HG02759 (cell line): Measurements from ENCODE around the gene ARL11.
A peak's percentile ranks its signal among the peaks of the same experiment; 100 is the strongest.
"Not testable (repeated sequence)": the region's sequence is repeated elsewhere in the genome, so short reads cannot be mapped to it uniquely, and the experiment has no call there.

Source experiments
- ATAC-seq: cut with Tn5 transposase; IDR thresholded peaks from one replicate; pipeline ENCODE4 v1.9.1; 2021; ENCODE audit warnings: mild to moderate bottlenecking, moderate library complexity; ENCODE audit not compliant: unreplicated experiment

The ARL11 gene

DNA sequence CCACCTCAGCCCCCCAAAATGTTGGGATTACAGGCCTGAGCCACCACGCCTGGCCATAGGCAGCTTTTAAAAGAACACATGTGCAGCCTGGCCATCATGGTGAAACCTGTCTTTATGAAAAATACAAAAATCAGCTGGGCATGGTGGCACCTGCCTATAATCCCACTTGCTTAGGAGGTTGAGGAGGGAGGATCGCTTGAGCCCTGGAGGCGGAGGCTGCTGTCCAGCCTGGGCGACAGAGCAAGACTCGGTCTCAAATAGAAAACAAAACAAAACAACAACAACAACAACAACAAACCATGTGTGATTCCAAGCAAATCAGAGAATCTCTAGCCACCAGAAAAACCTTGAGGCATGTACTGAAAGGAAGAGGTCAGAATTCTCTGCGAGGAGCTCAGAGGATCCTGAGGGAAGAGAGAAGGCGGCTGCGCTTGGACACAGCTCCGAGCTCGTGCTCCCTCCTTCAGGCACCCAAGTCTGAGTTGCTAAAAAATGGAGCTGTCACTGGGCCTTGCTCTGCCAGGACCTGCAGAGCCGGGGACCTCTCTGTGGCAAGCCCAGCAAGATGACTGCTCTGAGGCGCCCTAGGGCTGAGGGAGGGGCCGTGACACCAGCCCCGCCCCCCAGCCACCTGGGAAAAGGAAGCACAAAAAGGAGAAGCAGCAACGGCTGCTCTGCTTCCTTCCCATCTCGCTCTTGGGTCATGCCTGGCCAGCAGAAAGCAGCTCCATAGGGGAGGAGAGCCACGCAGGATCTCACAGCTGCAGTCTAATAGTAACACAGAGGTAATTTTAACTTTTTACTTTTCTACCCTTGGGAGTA is at the start of gene ARL11:
ARL11 (plus strand) TSS at position 677 of the 822 bp plus-strand sequence. CDS start 1,941 bp downstream, outside the sequence.
- ATAC-seq, result peak; percentile 97

DNA sequence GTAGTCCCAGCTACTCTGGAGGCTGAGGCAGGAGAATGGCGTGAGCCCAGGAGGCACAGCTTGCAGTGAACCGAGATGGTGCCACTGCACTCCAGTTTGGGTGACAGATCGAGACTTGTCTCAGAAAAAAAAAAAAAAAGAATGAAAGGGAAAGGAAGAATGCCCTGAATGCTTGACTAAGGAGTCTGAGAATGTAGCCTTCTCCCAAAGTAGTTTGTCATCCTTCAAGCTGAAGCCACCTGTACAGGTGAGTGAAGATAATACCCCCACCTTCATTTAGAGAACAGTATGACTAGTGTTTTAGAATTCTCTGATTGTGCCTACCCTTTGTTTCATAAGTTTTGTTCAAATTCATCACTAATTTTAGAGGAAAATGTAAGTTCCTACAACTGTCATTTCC is 48.8 kb upstream of the ARL11 start:
- no peak for ATAC-seq

DNA sequence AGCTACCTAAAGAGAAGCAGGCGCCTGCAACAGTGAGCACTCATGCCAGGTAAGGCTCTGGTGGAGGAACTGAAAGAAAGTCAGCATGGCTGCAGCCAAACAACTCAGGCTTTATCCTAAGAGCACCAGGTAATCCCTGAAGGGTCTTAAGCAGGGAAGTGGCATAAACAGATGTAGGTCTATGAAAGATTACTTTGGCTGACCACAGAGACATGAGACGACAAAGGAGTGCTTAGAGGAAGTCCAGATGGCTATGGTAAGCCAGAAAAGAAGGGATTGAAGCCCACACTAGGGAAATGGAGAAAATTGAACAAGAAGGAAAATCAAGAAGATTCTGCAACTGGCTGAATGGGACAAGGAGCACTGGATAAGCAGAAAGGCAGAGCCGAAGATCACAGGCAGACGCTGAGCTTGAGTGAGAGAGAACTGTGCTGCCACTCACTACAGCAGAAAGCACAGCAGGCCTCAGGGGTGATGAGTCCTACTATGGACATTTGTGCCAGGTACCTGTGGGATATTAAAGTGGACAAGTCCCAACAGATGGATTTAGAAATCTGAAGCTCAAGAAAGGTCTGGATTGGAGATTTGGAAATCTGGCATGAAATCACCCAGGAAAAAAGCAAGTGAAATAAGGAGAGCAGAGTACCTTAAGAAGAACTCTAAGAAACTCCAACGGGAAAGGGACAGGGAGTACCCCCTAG is 47.2 kb upstream of the ARL11 start:
- no peak for ATAC-seq

DNA sequence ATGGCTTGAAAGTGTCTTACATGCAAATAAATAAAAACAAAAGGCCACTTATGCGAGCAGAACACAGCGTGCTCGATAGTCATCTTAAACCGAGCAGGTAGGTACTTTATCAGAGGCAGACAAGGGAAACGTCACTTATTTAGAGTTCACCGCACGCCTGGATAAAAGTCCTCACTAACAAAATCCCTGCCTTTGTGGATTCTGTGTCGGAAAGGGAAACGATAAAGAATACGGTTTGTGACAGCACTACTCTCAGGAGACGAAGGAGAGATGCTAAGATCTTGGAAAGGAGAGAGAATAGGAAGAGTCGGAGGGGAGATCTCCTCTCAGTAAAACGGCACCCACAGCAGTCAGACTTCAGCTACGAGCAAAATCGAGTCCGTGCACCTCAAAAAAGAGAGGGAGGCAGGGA is 43.5 kb upstream of the ARL11 start:
- ATAC-seq, result peak; percentile 10

DNA sequence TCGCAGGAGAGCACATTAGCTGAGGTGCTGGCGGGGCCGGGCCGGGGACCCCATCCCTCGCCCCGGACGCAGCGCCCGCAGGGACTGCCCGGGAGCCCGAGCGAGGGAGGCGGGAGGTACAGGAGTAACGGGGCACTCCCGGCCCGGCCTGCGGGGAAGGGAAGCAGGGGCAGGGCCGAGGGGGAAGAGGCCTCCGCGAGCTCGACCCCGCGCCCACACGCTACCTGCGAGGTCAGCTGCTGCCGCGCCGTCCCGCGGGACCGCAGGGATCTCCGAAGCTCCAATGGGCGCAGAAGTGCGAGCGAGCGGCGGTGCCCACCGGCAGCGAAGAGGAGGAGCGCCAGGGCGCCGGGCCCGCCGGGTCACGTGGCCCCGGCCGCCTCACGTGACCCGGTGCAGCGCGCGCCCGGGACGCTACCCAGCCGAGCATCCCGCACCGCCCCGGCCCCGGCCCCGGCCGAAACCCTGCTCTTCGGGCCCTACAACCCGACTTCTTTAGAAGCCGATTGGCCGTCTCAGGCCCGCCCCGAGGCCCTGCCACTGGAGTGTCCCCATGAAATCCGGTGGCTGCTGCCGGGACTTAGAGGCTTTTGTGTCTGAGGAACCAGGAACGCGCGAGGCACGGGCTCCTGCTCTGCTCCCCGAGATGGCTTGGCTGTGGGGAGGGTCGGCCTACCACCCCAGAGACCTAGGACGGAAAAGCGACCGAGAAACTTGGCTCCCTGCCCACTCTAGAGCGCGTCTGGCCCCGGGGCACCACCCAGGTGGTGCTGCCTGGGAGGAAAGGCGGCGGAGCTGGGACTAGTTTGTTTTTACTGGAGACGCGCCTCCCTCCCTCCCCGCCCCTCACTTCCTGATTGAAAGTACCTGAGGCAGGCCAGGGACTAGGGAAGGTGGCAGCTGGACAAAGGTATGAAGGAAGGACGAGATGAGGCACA is 42.8 kb upstream of the ARL11 start, which contains the start of gene RCBTB1:
RCBTB1 (minus strand) TSS at position 339 of the 938 bp plus-strand sequence. CDS start 18,279 bp downstream, outside the sequence.
- peak; percentile 95 for ATAC-seq

DNA sequence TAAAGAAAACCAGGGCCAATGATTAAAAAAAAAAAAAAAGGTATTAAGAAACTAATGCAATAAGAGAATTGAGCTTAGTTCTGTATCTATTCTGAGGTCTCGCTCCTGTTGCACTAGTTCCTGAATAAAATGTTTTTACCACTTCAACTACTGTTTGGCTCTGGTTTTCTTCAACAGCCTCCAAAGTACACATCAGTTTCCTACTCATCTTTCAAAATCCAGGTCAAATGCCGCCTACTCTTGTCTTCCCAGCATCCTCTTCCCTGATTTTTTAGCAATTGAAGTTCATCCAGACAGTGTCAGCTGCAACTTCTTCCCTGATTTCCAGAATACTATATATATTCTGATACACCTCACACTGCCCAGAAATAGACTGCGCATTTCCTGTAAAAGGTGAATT is 41.6 kb upstream of the ARL11 start:
- ATAC-seq, result no peak

DNA sequence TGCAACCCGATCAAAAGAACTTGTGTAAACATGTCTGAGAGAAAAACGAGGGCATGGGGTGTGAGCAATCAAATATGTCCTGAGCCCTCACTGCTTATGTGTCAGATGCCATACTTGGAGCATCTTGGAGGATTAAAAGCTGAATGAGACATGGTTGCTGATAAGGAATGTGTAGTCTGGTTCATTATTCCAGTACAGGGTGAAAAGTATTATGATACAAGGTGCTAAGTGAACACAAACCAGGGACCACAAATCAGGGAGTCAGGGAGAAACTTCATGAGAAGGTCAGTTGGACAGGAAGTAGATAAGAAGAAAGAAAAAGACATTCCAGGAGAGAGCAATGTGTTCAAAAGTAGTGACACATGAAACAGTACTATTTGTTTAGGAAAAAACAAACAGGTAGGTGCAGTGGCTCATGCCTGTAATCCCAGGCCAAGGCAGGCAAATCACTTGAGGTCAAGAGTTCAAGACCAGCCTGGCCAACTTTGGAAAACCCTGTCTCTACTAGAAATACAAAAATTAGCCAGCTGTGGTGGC is 40.9 kb upstream of the ARL11 start:
- no peak for ATAC-seq

DNA sequence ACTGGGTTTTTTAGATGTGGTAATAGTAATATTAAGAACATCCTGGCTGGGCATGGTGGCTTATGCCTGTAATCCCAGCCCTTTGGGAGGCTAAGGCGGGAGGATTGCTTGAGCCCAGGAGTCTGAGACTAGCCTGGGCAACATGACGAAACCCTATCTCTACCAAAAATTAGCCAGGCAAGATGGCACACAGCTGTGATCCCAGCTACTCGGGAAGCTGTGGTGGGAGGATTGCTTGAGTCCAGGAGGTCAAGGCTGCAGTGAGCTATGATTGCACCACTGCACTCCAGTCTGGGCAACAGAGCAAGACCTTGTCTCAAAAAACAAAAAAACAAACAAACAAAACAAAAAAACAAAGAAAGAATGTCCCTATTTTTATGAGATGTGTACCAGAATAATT is 37.6 kb upstream of the ARL11 start:
- not testable (repeated sequence) for ATAC-seq

DNA sequence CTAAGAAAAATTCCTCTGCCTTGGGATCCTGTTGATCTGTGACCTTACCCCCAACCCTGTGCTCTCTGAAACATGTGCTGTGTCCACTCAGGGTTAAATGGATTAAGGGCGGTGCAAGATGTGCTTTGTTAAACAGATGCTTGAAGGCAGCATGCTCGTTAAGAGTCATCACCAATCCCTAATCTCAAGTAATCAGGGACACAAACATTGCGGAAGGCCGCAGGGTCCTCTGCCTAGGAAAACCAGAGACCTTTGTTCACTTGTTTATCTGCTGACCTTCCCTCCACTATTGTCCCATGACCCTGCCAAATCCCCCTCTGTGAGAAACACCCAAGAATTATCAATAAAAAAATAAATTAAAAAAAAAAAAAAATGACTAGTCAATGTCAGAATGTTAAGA is 34.4 kb upstream of the ARL11 start:
- ATAC-seq, result not testable (repeated sequence)

DNA sequence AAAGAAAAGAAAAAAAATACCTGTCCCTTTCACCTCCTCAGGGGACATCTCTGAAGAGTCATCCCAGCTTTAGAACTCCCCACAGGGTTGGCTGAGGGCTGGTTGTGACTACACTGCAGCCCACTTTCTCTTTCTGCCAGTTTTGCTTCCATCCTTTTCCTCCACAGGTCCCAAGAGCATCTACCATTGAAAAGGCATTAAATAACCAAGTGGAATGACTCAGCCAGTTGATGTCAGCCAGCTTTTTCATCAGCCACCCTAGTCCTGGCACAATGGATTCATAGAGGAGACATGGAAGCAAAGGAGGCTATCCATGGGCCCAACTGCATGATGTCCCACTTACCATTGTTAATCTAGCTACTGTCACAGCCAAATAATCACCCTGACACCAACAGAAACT is 33.7 kb upstream of the ARL11 start:
- ATAC-seq, result no peak

DNA sequence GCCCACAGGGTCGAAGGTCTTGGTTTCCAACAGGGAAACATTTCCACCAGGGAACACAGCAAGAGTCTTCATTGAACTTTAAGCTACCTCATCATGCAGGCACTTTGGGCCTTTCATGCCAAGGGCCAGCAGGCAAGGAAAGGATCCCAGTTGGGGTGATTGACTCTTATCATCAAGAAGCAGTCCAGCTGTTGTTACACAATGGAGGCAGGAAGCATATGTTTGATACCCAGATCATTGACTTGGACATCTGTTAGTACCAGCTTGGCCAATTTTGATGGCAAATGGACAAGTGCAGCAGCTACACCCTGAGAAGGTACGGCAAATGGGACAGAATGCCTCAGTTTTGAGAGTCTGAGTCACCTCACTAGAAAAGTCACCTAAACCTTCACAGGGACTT is 32.1 kb upstream of the ARL11 start:
- no peak for ATAC-seq

DNA sequence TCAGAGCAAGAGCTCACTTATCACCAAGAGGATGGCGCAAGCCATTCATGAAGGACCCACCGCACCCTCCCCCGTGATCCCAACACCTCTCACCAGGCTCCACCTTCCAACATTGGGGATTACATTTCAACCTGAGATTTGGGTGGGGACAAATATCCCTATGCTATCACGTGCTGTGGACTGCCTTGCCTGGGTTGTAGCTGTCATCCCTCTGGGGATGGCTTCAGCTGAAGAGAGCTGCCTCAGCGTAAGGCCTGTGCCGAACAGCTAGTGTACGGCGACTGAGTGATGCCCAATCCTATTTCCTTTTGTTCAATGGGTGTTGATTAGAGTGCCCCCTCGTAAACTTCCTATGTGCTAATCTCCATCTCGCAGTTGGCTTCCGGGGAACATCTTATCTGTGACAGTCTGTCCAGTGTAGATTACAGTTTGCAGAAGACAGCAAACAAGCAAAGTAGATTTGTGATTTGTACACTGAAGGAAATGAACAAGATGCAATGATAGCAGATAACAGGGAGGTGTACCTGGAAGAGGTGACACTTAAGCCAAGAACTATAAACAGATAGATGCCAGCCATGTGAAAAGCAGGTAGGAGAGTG is 31.2 kb upstream of the ARL11 start:
- no peak for ATAC-seq

DNA sequence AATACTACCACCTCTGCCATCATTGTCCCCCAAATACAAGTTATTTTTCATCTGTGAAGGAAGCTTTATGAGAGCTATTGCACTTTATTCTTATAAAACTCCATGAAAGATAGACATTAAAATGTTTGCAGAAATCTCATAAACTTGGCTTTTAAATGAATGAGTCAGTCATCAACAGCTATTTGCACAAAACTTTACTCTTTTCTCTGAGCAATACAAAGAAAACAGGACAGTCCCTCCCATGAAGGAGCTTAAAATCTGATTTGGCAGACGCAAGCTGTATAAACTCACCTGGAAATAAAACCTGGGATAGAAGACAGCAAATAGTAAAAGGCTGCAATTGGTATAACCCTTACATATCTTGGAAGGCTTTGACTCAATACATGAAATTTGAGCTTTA is 26.3 kb upstream of the ARL11 start:
- no peak for ATAC-seq

DNA sequence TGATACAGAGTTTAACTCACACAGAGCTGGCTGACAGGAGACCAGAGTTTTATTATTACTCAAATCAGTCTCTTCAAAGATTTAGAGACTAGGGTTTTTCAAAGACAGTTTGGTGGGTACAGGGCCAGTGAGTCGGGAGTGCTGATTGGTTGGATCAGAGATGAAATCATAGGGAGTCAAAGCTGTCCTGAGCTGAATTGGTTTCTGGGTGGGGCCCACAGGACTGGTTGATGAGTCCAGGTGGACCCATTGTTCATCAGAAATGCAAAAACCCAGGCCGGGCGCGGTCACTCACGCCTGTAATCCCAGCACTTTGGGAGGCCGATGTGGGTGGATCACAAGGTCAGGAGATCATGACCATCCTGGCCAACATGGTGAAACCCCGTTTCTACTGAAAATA is 25.7 kb upstream of the ARL11 start:
- ATAC-seq, result not testable (repeated sequence)

DNA sequence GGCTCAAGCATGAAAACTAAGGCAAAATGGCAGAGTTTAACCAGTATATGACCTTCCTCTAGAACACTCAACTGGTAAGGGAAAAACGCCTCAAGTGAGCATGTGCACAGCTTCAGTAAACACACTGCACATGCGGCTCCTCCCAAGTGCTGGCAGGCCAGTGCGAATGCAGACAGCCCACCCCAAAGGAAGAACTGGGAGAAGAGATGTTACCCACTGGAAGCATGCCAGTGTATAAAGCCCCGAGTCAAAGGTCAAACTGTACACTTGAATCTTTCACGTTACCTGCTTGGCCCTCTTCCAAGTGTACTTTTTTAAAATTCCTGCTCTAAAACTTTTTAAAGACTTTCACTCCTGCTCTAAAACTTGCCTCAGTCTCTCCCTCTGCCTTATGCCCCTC is 23.7 kb upstream of the ARL11 start:
- ATAC-seq, result no peak

DNA sequence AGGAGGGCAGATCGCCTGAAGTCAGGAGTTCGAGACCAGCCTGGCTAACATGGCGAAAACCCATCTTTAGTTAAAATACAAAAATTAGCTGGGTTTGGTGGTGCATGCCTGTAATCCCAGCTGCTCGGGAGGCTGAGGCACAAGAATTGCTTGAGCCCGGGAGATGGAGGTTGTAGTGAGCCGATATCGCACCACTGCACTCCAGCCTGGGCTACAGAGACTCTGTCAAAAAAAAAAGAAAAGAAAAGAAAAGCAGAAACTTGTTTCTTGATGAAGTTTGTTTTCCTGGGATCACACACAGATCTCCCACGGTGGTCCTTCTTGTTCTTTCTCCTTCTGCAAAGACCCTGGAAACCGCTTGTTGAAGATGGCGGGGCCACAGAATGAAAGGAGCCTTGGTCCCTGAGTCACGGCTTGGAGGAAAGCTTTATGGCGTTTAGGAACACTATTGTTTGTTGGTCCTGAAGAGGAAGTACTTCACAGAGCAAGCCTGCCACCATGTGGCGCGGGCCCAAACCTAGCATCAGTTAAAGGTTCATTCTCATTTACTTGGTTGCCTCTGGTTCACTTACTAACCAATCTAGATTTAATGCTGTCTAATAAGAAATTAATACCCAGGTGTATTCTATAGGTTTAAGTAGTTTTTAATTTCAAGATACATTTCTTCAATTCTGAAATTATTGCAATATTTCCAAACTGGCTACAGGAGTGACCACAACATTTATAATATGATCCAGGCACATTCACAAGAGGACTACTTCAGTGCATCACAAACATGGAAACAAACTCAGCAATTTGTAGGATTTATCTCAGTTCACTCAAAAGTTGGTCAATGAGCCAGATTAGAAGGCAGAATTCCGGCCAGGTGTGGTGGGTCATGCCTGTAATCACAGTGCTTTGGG is 21.3 kb upstream of the ARL11 start:
- ATAC-seq, result peak; percentile 90

DNA sequence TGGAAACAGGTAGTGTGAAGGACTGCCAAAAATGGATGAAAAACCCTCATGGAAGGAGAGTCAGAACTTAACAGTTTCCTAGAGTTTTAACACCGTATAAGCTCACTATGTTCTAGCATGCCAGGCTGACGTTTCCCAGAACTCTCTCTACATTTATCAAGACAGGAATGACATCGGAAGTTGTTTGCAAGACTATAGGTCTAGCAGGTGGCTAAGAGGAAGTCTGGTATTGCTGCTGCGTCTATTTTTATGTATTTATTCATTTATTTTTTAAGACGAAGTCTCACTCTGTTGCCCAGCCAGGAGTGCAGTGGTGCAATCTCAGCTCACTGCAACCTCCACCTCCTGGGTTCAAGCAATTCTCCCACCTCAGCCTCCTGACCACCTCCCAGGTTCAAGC is 20.5 kb upstream of the ARL11 start:
- no peak for ATAC-seq

DNA sequence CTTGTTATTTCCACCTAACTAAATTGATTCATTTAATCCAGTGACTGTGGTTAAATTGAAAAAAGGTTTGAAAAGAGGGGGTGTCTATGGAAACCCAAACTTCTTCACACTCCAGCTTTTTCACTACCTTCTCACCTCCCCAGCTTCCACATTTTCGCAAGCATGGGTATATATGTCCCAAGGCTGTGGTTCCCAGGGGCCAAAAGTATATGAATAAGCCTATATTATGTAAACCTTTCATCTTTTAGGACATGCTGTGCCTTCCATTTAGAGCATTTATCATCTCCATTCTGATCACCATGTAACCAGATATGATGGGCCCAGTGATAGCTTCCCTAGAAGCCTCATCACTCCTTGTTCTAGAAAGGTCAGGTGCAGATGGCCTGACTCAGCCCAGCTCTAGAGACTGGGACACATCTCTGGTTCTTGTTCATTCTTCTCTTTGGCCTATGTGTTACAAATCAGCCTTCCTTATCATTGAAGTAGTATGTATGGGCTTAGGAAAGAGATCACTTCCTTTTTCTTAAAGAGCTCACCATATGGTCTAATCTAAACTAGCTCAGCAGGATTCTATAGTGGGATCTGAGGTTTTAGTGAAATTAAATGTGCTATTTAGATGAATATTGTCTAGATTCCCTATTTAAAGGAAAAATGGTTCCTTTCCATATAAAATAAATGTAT is 19.5 kb upstream of the ARL11 start:
- ATAC-seq, result no peak

DNA sequence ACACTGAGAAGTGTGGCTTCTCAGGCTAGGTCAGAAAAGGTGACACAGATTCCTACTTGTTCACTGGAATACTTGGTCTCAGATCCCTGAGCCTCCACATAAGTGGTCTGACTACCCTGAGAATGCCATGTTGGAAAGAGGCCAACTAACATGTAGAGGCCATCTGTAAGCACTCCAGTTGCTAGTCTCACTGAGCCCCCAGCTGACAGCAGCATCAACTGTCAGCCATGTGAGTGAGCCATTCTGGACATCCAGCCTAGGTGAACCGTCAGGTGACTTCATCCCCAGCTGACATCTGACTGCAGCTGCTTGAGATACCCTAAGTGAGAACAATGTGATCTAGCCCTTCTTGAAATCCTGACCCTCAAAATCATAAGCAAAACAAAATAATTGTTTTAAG is 18.1 kb upstream of the ARL11 start:
- ATAC-seq, result no peak
